GM18907 (cell line): Measurements from ENCODE around the gene MYCBP.

Experiments used
- ATAC-seq: cut with Tn5 transposase; IDR thresholded peaks from one replicate; pipeline ENCODE4 v1.9.1; 2021; ENCODE audit warnings: mild to moderate bottlenecking, moderate library complexity; ENCODE audit not compliant: unreplicated experiment

MYCBP gene

DNA sequence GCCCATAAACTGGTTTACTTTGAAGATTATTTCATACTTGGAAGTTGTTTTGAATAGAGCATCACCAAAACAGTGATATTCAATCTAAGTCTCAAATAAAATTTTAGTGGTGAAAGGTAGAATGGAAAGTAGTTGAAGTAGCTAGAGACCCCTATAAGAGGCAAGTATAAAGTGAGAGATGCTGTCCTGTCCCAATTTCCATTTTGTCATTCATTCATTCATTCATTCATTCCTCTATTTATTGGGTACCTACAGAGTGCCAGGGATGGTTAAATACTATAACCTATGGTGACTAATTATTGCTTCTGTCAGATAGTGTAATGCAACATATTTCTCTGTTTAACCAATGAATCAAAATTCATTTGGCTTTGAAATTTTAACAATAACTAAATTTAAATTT lies 46.3 kb downstream of the MYCBP start:
- ATAC-seq: no peak

DNA sequence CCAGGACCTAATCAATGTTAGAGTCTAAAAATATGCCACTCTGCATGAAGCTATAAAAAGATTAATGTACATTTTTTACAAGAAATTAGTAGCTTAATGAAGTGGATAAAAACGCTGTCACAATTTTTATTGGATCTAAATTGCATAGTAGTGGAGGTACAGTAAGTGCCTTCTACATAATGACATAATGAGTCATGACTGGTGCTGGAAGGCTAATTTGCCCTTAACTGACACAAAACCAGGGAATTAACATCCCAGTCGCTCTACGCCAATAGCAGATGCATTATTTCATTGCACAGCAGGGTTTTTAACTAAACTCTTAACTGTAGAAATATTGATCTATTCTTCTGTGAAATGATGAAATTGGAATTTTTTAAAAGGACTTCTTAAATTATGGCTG lies 46.9 kb downstream of the MYCBP start:
- no peak for ATAC-seq

DNA sequence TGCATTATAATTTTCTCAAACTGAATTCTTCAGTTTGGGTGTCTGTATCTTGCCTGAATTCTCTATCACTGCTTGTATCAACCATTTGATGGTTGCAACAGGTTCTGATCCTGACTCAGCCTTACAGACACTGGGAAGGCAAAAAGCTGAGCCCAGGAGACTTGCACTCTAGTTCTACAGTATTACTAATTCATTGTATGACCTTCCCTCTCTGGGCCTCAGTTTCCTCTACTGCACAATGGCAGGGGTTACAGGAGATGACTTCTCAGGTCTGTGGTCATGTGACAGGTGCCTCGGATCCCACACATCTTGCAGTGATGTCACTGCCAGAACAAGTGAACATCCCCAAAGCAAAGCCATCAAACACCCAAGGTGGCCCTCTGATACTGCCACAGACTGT lies 52.3 kb downstream of the MYCBP start:
- ATAC-seq: no peak

DNA sequence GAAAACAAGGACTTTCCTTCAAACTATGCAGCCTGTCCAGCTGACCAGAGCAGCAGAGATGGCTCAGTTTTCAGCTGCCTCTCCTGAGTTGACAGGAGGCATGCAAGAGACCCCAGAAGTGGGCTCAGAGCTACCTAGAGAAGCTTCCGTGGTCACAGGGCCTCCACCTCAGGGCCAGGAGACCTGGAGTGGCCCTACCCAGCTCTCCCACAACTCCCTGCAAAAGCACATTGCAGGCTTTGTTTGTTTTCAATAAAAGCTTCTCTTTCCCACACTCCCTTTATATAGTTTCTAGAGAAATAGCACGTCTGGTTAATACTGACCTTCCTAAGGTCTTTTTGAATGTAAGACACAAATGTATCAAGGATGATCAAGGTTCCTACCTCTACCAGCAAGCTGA lies 53.6 kb downstream of the MYCBP start:
- no peak for ATAC-seq

DNA sequence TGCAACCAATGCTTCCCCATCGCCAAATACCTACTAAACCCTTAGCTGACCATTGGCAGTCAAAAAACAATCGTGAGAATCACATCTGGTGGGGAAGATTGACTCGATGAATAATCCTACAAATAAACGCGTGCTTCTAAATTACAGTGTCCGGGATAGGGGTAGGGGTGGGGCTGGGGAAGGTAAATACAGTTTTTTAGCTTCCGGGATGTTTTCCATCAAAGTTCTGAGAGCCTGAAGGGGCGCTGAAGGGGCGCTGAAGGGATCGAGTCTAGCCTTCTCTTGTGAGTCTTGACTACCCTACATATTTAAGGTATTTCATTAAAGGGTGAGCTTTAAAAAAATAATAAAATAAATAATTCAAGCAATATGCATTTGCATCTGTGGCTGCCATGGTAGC lies 54.1 kb downstream of the MYCBP start:
- ATAC-seq: no peak

- no peak for ATAC-seq
Observed at GRCh38 chr1:38818175-38818976, 54.8 kb downstream of the MYCBP start.

- no peak for ATAC-seq
Observed at GRCh38 chr1:38817267-38818174, 55.6 kb downstream of the MYCBP start.

- ATAC-seq: peak; percentile 71
Observed at GRCh38 chr1:38815903-38816627, 57.1 kb downstream of the MYCBP start.

DNA sequence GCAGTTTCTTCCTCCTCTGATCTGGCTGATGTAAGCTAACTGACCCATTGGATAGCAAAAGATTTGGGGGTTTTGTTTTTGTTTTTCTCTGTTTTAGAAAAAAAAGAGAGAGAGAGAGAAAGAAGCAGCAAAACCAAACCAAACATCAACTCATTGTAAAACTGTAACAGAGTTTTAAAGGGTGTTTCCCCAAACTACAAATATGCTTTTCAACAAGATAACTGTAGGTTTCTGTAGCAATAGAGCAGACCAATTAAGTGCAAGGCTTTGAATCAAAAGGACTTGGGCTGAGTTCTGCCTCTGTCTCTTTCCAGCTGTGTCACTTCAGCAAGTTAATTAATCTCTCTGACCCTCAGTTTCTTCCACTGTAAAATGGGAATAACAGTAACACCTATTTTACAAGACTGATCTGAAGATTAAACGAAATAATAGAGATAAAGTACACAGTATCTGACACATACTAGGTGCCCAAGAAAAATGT lies 58.1 kb downstream of the MYCBP start:
- ATAC-seq: no peak

DNA sequence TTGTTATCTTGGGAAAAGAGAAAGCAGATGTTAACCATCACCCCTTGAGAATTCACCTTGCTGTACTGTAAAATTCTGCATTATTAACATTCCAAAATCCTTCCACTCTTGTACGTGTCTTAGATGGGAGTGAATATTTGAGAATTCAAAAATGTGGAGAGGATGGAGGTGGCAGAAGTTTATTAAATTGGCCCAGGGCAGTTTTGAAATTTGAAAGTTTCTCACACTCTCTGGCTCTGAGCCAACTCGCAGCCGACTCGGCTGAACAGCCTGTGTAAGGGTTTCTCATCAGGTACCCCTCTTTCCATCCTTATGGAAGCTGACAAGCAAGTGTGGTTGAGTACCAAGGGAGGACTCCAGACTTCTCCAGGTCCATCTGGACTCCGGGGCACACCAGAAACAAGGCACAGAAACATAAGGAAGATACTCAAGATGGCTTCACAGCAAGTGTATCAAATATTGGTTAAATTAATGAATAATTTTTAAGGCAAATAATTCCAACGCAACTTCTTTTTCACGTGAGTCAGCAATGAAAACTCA lies 58.6 kb downstream of the MYCBP start:
- no peak for ATAC-seq

DNA sequence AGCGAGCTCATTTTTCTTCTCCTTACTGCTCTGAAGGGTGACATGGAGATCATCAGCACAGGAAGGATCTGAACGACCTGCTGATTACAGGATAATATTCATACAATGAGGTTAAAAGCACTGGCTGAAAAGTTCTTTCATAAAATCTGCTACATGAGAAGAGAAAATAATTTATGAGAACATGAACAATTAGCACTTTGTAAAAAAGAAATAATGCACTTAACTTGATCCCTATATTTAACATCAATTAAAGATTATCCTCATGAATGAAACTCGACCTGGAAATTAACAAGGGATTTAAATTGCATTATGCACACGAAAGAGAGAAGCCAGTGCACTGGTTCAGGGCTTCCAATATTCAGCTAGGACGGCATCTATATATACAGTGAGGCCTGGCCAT lies 60.2 kb downstream of the MYCBP start:
- ATAC-seq: no peak
